ENCODE results near the gene FOXI1.
A peak's percentile ranks its signal among the peaks of the same experiment; 100 is the strongest.

Gene FOXI1

GRCh38 chr5:170105642-170106611 is at the start of gene FOXI1:
TSS of gene FOXI1 (plus strand) at chr5:170105897. CDS start at chr5:170105958, 61 bp downstream.
- no peak for DNase-seq (ENCODE audit: low read depth)

- DNase-seq (ENCODE audit: low read depth), result no peak
Measured at GRCh38 chr5:170056561-170057267, 49.0 kb upstream of the FOXI1 start.

- no peak for DNase-seq (ENCODE audit: low read depth)
Measured at GRCh38 chr5:170057311-170057710, 48.4 kb upstream of the FOXI1 start.

GRCh38 chr5:170059221-170059620 is 46.5 kb upstream of the FOXI1 start:
- no peak for DNase-seq (ENCODE audit: low read depth)

GRCh38 chr5:170067152-170067551 is 38.5 kb upstream of the FOXI1 start:
- no peak for DNase-seq (ENCODE audit: low read depth)

GRCh38 chr5:170067574-170068170 is 38.0 kb upstream of the FOXI1 start:
- DNase-seq (ENCODE audit: low read depth), result no peak

GRCh38 chr5:170069512-170069911 is 36.2 kb upstream of the FOXI1 start:
- DNase-seq (ENCODE audit: low read depth), result no peak

GRCh38 chr5:170070556-170071412 is 34.9 kb upstream of the FOXI1 start:
- peak; percentile 4 for DNase-seq (ENCODE audit: low read depth)

- no peak for DNase-seq (ENCODE audit: low read depth)
Measured at GRCh38 chr5:170071748-170072147, 33.9 kb upstream of the FOXI1 start.

GRCh38 chr5:170075696-170076095 is 30.0 kb upstream of the FOXI1 start:
- no peak for DNase-seq (ENCODE audit: low read depth)

- DNase-seq (ENCODE audit: low read depth), result no peak
Measured at GRCh38 chr5:170076211-170076610, 29.5 kb upstream of the FOXI1 start.

GRCh38 chr5:170076739-170077138 is 29.0 kb upstream of the FOXI1 start:
- DNase-seq (ENCODE audit: low read depth), result no peak

GRCh38 chr5:170077526-170077925 is 28.2 kb upstream of the FOXI1 start:
- no peak for DNase-seq (ENCODE audit: low read depth)

GRCh38 chr5:170078458-170078857 is 27.2 kb upstream of the FOXI1 start:
- no peak for DNase-seq (ENCODE audit: low read depth)

- no peak for DNase-seq (ENCODE audit: low read depth)
Measured at GRCh38 chr5:170078931-170079330, 26.8 kb upstream of the FOXI1 start.

GRCh38 chr5:170080217-170080616 is 25.5 kb upstream of the FOXI1 start:
- no peak for DNase-seq (ENCODE audit: low read depth)

- no peak for DNase-seq (ENCODE audit: low read depth)
Measured at GRCh38 chr5:170080786-170081445, 24.8 kb upstream of the FOXI1 start.

GRCh38 chr5:170081616-170082015 is 24.1 kb upstream of the FOXI1 start:
- no peak for DNase-seq (ENCODE audit: low read depth)

- DNase-seq (ENCODE audit: low read depth), result no peak
Measured at GRCh38 chr5:170082701-170083100, 23.0 kb upstream of the FOXI1 start.

- no peak for DNase-seq (ENCODE audit: low read depth)
Measured at GRCh38 chr5:170087168-170087817, 18.4 kb upstream of the FOXI1 start.
